Panc1 (cell line): Measurements from ENCODE around the gene PFKFB3.

ENCODE experiments used
- CTCF ChIP-seq: fragments of 450-650 bp; IDR thresholded peaks from 2 replicates; pipeline ENCODE4 v1.5.1; 2017; ENCODE audit warnings: mild to moderate bottlenecking
- POLR2AphosphoS5 ChIP-seq: IDR thresholded peaks from 2 replicates; pipeline ENCODE4 v1.6.1; 2012; ENCODE audit warnings: mild to moderate bottlenecking, low read depth, low read length, moderate library complexity
- REST ChIP-seq, 2 experiments: IDR thresholded peaks; 2 replicates each; pipeline ENCODE4 v1.6.1; 2011 to 2012; ENCODE audit warnings: low read depth in 2 of 2, control low read depth in 1 of 2, low read length in 1 of 2, mild to moderate bottlenecking in 1 of 2, moderate library complexity in 1 of 2; ENCODE audit not compliant: insufficient read depth in 1 of 2
- SIN3A ChIP-seq: IDR thresholded peaks from 2 replicates; pipeline ENCODE4 v1.6.1; 2012; ENCODE audit warnings: low read depth, mild to moderate bottlenecking, low read length, moderate library complexity, borderline replicate concordance; ENCODE audit not compliant: insufficient read depth
- TCF7L2 ChIP-seq: IDR thresholded peaks from 2 replicates; pipeline ENCODE4 v1.6.1; 2011; ENCODE audit warnings: mild to moderate bottlenecking, low read depth, low read length, inconsistent platforms

DNA sequence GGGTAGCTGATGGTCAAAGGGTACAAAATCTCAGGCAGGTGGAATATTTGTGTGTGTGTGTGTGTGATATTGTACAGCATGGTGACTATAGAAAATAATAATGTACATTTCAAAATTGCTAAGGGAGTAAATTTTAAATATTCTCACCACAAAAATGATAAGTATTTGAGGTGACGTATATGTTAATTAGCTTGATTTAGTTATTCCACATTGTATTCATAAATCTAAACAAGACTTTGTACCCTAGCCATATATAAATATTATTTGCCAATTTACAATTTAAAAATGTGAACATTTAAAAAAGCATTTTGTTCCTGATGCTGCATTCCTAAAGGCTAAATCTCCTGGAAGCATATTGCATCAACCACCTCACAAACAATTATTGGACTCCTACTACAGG lies 47.0 kb downstream of the PFKFB3 start:
- TF ChIP-seq CTCF (no peak), POLR2AphosphoS5 (no peak), TCF7L2 (no peak), REST (IDR thresholded peaks at IDR 0.05; ENCODE audit: insufficient read depth in 1 of 2, low read depth in 2 of 2, low read length in 1 of 2) (no peak), SIN3A (no peak)
